ENCODE results near the gene ZNF71. TPM values are rescaled to one million over a fixed set of nuclear protein-coding genes. Genes with fewer than 3 reads are reported as not detected.
A peak's percentile ranks its signal among the peaks of the same experiment; 100 is the strongest.

Gene ZNF71
- total and polyA plus RNA-seq, 2 donors (not counting 1 experiment from before 2014, with no cell fraction given): 6.4 to 9.3 TPM

- Histone ChIP-seq H4K20me1 (ENCODE audit: control insufficient read depth, insufficient read depth, low read length, poor library complexity, severe bottlenecking) (no peaks in the 10 kb centered on the region), H3K4me1 (ENCODE audit: control insufficient read depth in 2 of 2, insufficient read depth in 2 of 2, low read length in 2 of 2) (peaks cover 6 to 7% of the 10 kb centered on the region in 2 donors), H3K9ac (ENCODE audit: low read length) (no peak overlapping the region), H3K27ac (ENCODE audit: low read length in 2 of 2) (no peak overlapping the region), H3K4me2 (replicated peaks; ENCODE audit: low read depth, low read length, poor library complexity, severe bottlenecking) (no peak overlapping the region), H3K9me3 (ENCODE audit: control extremely low read depth in 1 of 3, control insufficient read depth in 2 of 3, insufficient read depth in 1 of 3, low read length in 2 of 3) (peaks cover 16 to 84% (median 32%) of the 10 kb centered on the region in 3 donors), H2AFZ (ENCODE audit: insufficient read depth, low read depth, low read length, poor library complexity, severe bottlenecking) (no peak overlapping the region), H3K36me3 (replicated peaks in 1 of 2; ENCODE audit: control extremely low read depth in 1 of 2, control insufficient read depth in 1 of 2, extremely low read depth in 1 of 2, insufficient read depth in 2 of 2, low read length in 1 of 2) (peaks cover 10 to 30% of the 10 kb centered on the region in 2 experiments), H3K79me2 (ENCODE audit: control insufficient read depth, insufficient read depth, low read length) (peaks cover 4% of the 10 kb centered on the region), H3K4me3 (ENCODE audit: control extremely low read depth in 1 of 5, extremely low read depth in 1 of 5, insufficient read depth in 1 of 5, low read depth in 2 of 5, low read length in 4 of 5) (no peak overlapping the region), H3K27me3 (replicated peaks in 1 of 4; ENCODE audit: control extremely low read depth in 1 of 4, control insufficient read depth in 3 of 4, insufficient read depth in 4 of 4, low read length in 3 of 4) (no peaks in the 10 kb centered on the region)
- Mint-ChIP-seq H3K4me3 (no peak overlapping the region), H3K27me3 (no peaks in the 10 kb centered on the region), H3K27ac (no peak overlapping the region), H3K9me3 (ENCODE audit: insufficient read depth) (peaks cover 23% of the 10 kb centered on the region), H3K4me1 (peaks cover 7% of the 10 kb centered on the region)
- WGBS (ENCODE audit: insufficient coverage): no CpG with 5 or more reads among the region's 2 CpGs
- CTCF ChIA-PET: no interaction called here
- no peak for ATAC-seq (ENCODE audit: low read depth)
- POLR2A ChIA-PET: interaction anchor here (0.7 kb wide), 1 partner anchor 12 kb away, joined by 5 read pairs; no protein-coding TSS in a partner anchor
- no peak for TF ChIP-seq CTCF (IDR thresholded peaks at IDR 0.05)
- TF ChIP-seq EZH2 (IDR thresholded peaks at IDR 0.05; ENCODE audit: borderline replicate concordance, insufficient read depth, low read depth, low read length, poor library complexity, severe bottlenecking): no peak
- intact Hi-C loops (cut with micrococcal nuclease): no loop called here
- no peak for DNase-seq
These were observed 22.5 kb upstream of the ZNF71 start for GRCh38 chr19:56572589-56572988.

GRCh38 chr19:56573914-56574313 lies 21.2 kb upstream of the ZNF71 start:
- Mint-ChIP-seq H3K4me3 (no peak overlapping the region), H3K4me1 (no peaks in the 10 kb centered on the region), H3K9me3 (ENCODE audit: insufficient read depth) (peaks cover 30% of the 10 kb centered on the region), H3K27ac (no peak overlapping the region), H3K27me3 (no peaks in the 10 kb centered on the region)
- ATAC-seq (ENCODE audit: low read depth) (no peak), DNase-seq (no peak)
- TF ChIP-seq EZH2 (IDR thresholded peaks at IDR 0.05; ENCODE audit: borderline replicate concordance, insufficient read depth, low read depth, low read length, poor library complexity, severe bottlenecking) (no peak), CTCF (IDR thresholded peaks at IDR 0.05) (no peak)
- H4K20me1 ChIP-seq (ENCODE audit: control insufficient read depth, insufficient read depth, low read length, poor library complexity, severe bottlenecking): no peaks in the 10 kb centered on the region
- ChIA-PET CTCF (no interaction called here), POLR2A (no interaction called here)
- no peaks in the 10 kb centered on the region for H3K27me3 ChIP-seq (replicated peaks in 1 of 4; ENCODE audit: control extremely low read depth in 1 of 4, control insufficient read depth in 3 of 4, insufficient read depth in 4 of 4, low read length in 3 of 4)
- no peak overlapping the region for H3K27ac ChIP-seq (ENCODE audit: low read length in 2 of 2)
- H3K79me2 ChIP-seq (ENCODE audit: control insufficient read depth, insufficient read depth, low read length): no peaks in the 10 kb centered on the region
- peaks cover 10 to 30% of the 10 kb centered on the region in 2 experiments for H3K36me3 ChIP-seq (replicated peaks in 1 of 2; ENCODE audit: control extremely low read depth in 1 of 2, control insufficient read depth in 1 of 2, extremely low read depth in 1 of 2, insufficient read depth in 2 of 2, low read length in 1 of 2)
- H3K4me1 ChIP-seq (ENCODE audit: control insufficient read depth in 2 of 2, insufficient read depth in 2 of 2, low read length in 2 of 2): no peaks in the 10 kb centered on the region
- H3K9me3 ChIP-seq (ENCODE audit: control extremely low read depth in 1 of 3, control insufficient read depth in 2 of 3, insufficient read depth in 1 of 3, low read length in 2 of 3): peaks cover 25 to 89% (median 29%) of the 10 kb centered on the region in 3 donors
- no CpG with 5 or more reads among the region's 3 CpGs for WGBS (ENCODE audit: insufficient coverage)
- H3K4me3 ChIP-seq (ENCODE audit: control extremely low read depth in 1 of 5, extremely low read depth in 1 of 5, insufficient read depth in 1 of 5, low read depth in 2 of 5, low read length in 4 of 5): peak overlapping the region in 1 of 5 experiments; percentile 12
- H3K4me2 ChIP-seq (replicated peaks; ENCODE audit: low read depth, low read length, poor library complexity, severe bottlenecking): no peak overlapping the region
- H2AFZ ChIP-seq (ENCODE audit: insufficient read depth, low read depth, low read length, poor library complexity, severe bottlenecking): no peak overlapping the region
- no peak overlapping the region for H3K9ac ChIP-seq (ENCODE audit: low read length)
- intact Hi-C loops (cut with micrococcal nuclease): no loop called here

Measured in B cell (primary cell).